H1 (cell line): ENCODE data around the gene GRAMD1B. TPM values are rescaled to one million over a fixed set of nuclear protein-coding genes. Genes with fewer than 3 reads are reported as not detected.
"Not testable (repeated sequence)": the region's sequence is repeated elsewhere in the genome, so short reads cannot be mapped to it uniquely, and the experiment has no call there.

Experiments used
- CTCF ChIA-PET: fragments of 300-600 bp; sonication (Branson Sonifier 250); formaldehyde crosslinking; loops from one replicate; lab custom pipeline; 2021; ENCODE audit not compliant: partially characterized antibody; lab: Charles Lee
- POLR2A ChIA-PET: fragments of 300-600 bp; sonication (Branson Sonifier 250); formaldehyde crosslinking; loops from one replicate; lab custom pipeline; 2021; ENCODE audit warnings: inconsistent platforms; ENCODE audit not compliant: partially characterized antibody; lab: Charles Lee
- DNase-seq, 2 experiments: peaks; one replicate each; pipeline versions ENCODE4 v3.0.0 to v3.0.0-alpha.2; 2010 to 2022; ENCODE audit warnings: low spot score in 2 of 2, low read depth in 1 of 2, mixed read lengths in 1 of 2
- FAIRE-seq: peaks from 2 replicates; lab custom pipeline; 2011; peaks lifted over from hg19 to GRCh38; lab: Jason Lieb, UNC
- H2AFZ ChIP-seq: 2 replicates; pipeline ENCODE4 v1.8.1; 2012; ENCODE audit warnings: low read length, inconsistent platforms
- H2AK5ac ChIP-seq: 2 replicates; pipeline ENCODE4 v1.6.1; 2013; ENCODE audit warnings: low read depth, low read length
- H2BK120ac ChIP-seq: replicated peaks from 2 replicates; pipeline ENCODE3; 2013; ENCODE audit warnings: low read depth, low read length, inconsistent platforms
- H2BK12ac ChIP-seq: 2 replicates; pipeline ENCODE4 v1.6.1; 2013; ENCODE audit warnings: low read depth, low read length
- H2BK15ac ChIP-seq: 2 replicates; pipeline ENCODE4 v1.6.1; 2013; ENCODE audit warnings: low read length
- H2BK20ac ChIP-seq: 2 replicates; pipeline ENCODE4 v1.6.1; 2013; ENCODE audit warnings: low read length
- H2BK5ac ChIP-seq: 2 replicates; pipeline ENCODE4 v1.6.1; 2013; ENCODE audit warnings: low read depth, low read length
- H3K14ac ChIP-seq: 2 replicates; pipeline ENCODE4 v1.6.1; 2013; ENCODE audit warnings: inconsistent platforms; ENCODE audit not compliant: insufficient read length
- H3K18ac ChIP-seq: 2 replicates; pipeline ENCODE4 v1.6.1; 2013; ENCODE audit warnings: low read length; ENCODE audit errors: extremely low read depth
- H3K23ac ChIP-seq: 2 replicates; pipeline ENCODE4 v1.6.1; 2013; ENCODE audit warnings: inconsistent platforms; ENCODE audit not compliant: insufficient read length
- H3K23me2 ChIP-seq: 2 replicates; pipeline ENCODE4 v1.6.1; 2013; ENCODE audit warnings: low read depth, low read length
- H3K27ac ChIP-seq: 2 replicates; pipeline ENCODE4 v1.6.1; 2011; ENCODE audit warnings: low read depth, low read length, inconsistent platforms
- H3K27me3 ChIP-seq, 4 experiments: replicated peaks in 1 of 4; 1 replicate in 1 of 4; 2 replicates in 3 of 4; pipeline versions ENCODE4 v1.6.1 to v1.8.1; 2011 to 2013; ENCODE audit warnings: low read length in 3 of 4, mild to moderate bottlenecking in 3 of 4, inconsistent platforms in 2 of 4, mixed read lengths in 2 of 4, moderate library complexity in 1 of 4; ENCODE audit not compliant: control insufficient read depth in 3 of 4, insufficient read depth in 3 of 4; ENCODE audit errors: extremely low read depth in 1 of 4
- H3K36me3 ChIP-seq, 4 experiments: 2 replicates each; pipeline versions ENCODE4 v1.6.1 to v1.8.1; 2011 to 2013; ENCODE audit warnings: mild to moderate bottlenecking in 4 of 4, low read length in 3 of 4, moderate library complexity in 2 of 4, control low read depth in 1 of 4, inconsistent platforms in 1 of 4; ENCODE audit not compliant: insufficient read depth in 4 of 4, control insufficient read depth in 2 of 4
- H3K4ac ChIP-seq: replicated peaks from 2 replicates; pipeline ENCODE3; 2013; ENCODE audit warnings: low read length, low read depth, mixed read lengths, inconsistent platforms; ENCODE audit not compliant: insufficient read length
- H3K4me1 ChIP-seq, 4 experiments: replicated peaks in 1 of 4; 1 replicate in 1 of 4; 2 replicates in 3 of 4; pipeline versions ENCODE4 v1.6.1 to v1.8.1; 2011 to 2013; ENCODE audit warnings: low read length in 3 of 4, inconsistent platforms in 2 of 4, mixed read lengths in 1 of 4; ENCODE audit not compliant: insufficient read depth in 4 of 4, control insufficient read depth in 3 of 4
- H3K4me2 ChIP-seq, 2 experiments: 2 replicates each; pipeline versions ENCODE4 v1.6.1 to v1.8.1; 2011 to 2013; ENCODE audit warnings: low read depth in 2 of 2, low read length in 2 of 2, control low read depth in 1 of 2, inconsistent platforms in 1 of 2, mild to moderate bottlenecking in 1 of 2; ENCODE audit not compliant: insufficient read depth in 1 of 2
- H3K4me3 ChIP-seq, 4 experiments: fragments of 200-600, 300-600 bp in 1 of 4; sonication (generic), shearing (Covaris generic), sonication (Bioruptor Twin) in 1 of 4; 2 replicates each; pipeline versions ENCODE4 v1.5.1 to v1.8.1; 2011 to 2016; ENCODE audit warnings: low read length in 4 of 4, low read depth in 3 of 4, control low read depth in 2 of 4, inconsistent platforms in 2 of 4, mild to moderate bottlenecking in 2 of 4, mixed read lengths in 1 of 4, moderate library complexity in 1 of 4; ENCODE audit not compliant: insufficient read depth in 2 of 4; ENCODE audit errors: extremely low read depth in 1 of 4
- H3K56ac ChIP-seq: replicated peaks from 2 replicates; pipeline ENCODE3; 2013; ENCODE audit warnings: low read depth, mild to moderate bottlenecking, mixed read lengths, low read length, inconsistent platforms; ENCODE audit not compliant: insufficient read length
- H3K79me1 ChIP-seq: 2 replicates; pipeline ENCODE4 v1.6.1; 2013; ENCODE audit warnings: low read depth, low read length, control low read depth
- H3K79me2 ChIP-seq, 2 experiments: 2 replicates each; pipeline versions ENCODE4 v1.6.1 to v1.8.1; 2012 to 2013; ENCODE audit warnings: low read length in 2 of 2, mild to moderate bottlenecking in 2 of 2, inconsistent platforms in 1 of 2; ENCODE audit not compliant: insufficient read depth in 2 of 2, control insufficient read depth in 1 of 2
- H3K9ac ChIP-seq, 4 experiments: replicated peaks in 1 of 4; 1 replicate in 1 of 4; 2 replicates in 3 of 4; pipeline versions ENCODE4 v1.6.1 to v1.8.1; 2011 to 2013; ENCODE audit warnings: low read depth in 3 of 4, low read length in 3 of 4, control low read depth in 2 of 4, mild to moderate bottlenecking in 2 of 4, moderate library complexity in 2 of 4, inconsistent platforms in 1 of 4; ENCODE audit errors: extremely low read depth in 1 of 4
- H3K9me3 ChIP-seq, 2 experiments: 2 replicates each; pipeline versions ENCODE4 v1.6.1 to v1.8.1; 2012 to 2013; ENCODE audit warnings: mild to moderate bottlenecking in 2 of 2, moderate library complexity in 2 of 2, control low read depth in 1 of 2, inconsistent platforms in 1 of 2, low read depth in 1 of 2, low read length in 1 of 2, mixed read lengths in 1 of 2; ENCODE audit not compliant: insufficient read depth in 2 of 2
- H4K20me1 ChIP-seq, 2 experiments: replicated peaks in 1 of 2; 2 replicates each; pipeline versions ENCODE3 to v1.8.1; 2011 to 2013; ENCODE audit warnings: inconsistent platforms in 2 of 2, low read length in 2 of 2, mild to moderate bottlenecking in 1 of 2; ENCODE audit not compliant: insufficient read depth in 2 of 2, control insufficient read depth in 1 of 2
- H4K5ac ChIP-seq: 2 replicates; pipeline ENCODE4 v1.6.1; 2013; ENCODE audit warnings: low read length, low read depth, mixed read lengths, inconsistent platforms; ENCODE audit not compliant: insufficient read length
- H4K8ac ChIP-seq: 2 replicates; pipeline ENCODE4 v1.8.0; 2013; ENCODE audit warnings: mild to moderate bottlenecking, moderate library complexity, low read length, inconsistent platforms; ENCODE audit not compliant: insufficient read depth; ENCODE audit errors: extremely low read depth
- H4K91ac ChIP-seq: replicated peaks from 2 replicates; pipeline ENCODE3; 2013; ENCODE audit warnings: low read length, mixed read lengths, inconsistent platforms; ENCODE audit not compliant: insufficient read length
- BRCA1 ChIP-seq: IDR thresholded peaks from 2 replicates; pipeline ENCODE4 v1.6.1; 2012; ENCODE audit warnings: low read depth, low read length, improper control_type of control experiment
- CEBPB ChIP-seq: IDR thresholded peaks from 2 replicates; pipeline ENCODE4 v1.6.1; 2012; ENCODE audit warnings: low read depth, low read length
- EZH2 ChIP-seq: fragments of 200-600 bp; sonication (generic); IDR thresholded peaks from 2 replicates; pipeline ENCODE4 v1.7.1; 2012; ENCODE audit warnings: low read depth, mild to moderate bottlenecking, moderate library complexity, low read length, inconsistent platforms; ENCODE audit not compliant: severe bottlenecking
- RFX5 ChIP-seq: IDR thresholded peaks from 2 replicates; pipeline ENCODE4 v1.6.1; 2011; ENCODE audit warnings: low read depth, low read length, improper control_type of control experiment, borderline replicate concordance
- RNF2 ChIP-seq: fragments of 200-900, 300-1000 bp; sonication (generic); IDR thresholded peaks from 2 replicates; pipeline ENCODE4 v1.7.1; 2016; ENCODE audit warnings: borderline replicate concordance, low read depth, mild to moderate bottlenecking, antibody characterized with exemption, low read length; ENCODE audit not compliant: poor library complexity, severe bottlenecking; ENCODE audit errors: missing control alignments
- SP4 ChIP-seq: IDR thresholded peaks from 2 replicates; pipeline ENCODE4 v1.6.1; 2012; ENCODE audit warnings: low read length, inconsistent platforms
- polyA plus RNA-seq, 7 experiments: library from polyadenylated mRNA; depleted of rRNA in 3 of 7; stranded (reverse) in 5 of 7; unstranded in 2 of 7; fragments of >200 nt in 5 of 7; fragments of 200-250 nt in 2 of 7; gene quantifications; 1 replicate in 5 of 7; 2 replicates in 1 of 7; 4 replicates in 1 of 7; pipeline versions ENCODE4 v1.2.1 to v1.2.3, GENCODE V29; 2011 to 2013; ENCODE audit warnings: missing spikeins in 2 of 7, mixed read lengths in 2 of 7
- total RNA-seq: library from RNA; stranded (reverse); fragmentation: NEBNext Ultra II Directional; extraction: Animal tissue kit (Norgen Biotek cat#: 25700); gene quantifications from 2 replicates; pipeline ENCODE4 v1.2.1, GENCODE V29; 2021
- TF ChIP-seq, protein P1 (sequence below), 3 experiments: IDR thresholded peaks; 1 replicate in 2 of 3; 2 replicates in 1 of 3; pipeline versions ENCODE4 v1.5.1 to v1.6.1; 2011; ENCODE audit warnings: low read length in 3 of 3, mild to moderate bottlenecking in 3 of 3, inconsistent platforms in 2 of 3, low read depth in 1 of 3, moderate library complexity in 1 of 3; ENCODE audit not compliant: insufficient read depth in 1 of 3; ENCODE audit errors: control extremely low read depth in 1 of 3

The GRAMD1B gene
- total and polyA plus RNA-seq, 2 of the 8 experiments (the other 6 are each of a cell fraction or from before 2014, with no cell fraction given) = 10.1 to 21.2 TPM

DNA sequence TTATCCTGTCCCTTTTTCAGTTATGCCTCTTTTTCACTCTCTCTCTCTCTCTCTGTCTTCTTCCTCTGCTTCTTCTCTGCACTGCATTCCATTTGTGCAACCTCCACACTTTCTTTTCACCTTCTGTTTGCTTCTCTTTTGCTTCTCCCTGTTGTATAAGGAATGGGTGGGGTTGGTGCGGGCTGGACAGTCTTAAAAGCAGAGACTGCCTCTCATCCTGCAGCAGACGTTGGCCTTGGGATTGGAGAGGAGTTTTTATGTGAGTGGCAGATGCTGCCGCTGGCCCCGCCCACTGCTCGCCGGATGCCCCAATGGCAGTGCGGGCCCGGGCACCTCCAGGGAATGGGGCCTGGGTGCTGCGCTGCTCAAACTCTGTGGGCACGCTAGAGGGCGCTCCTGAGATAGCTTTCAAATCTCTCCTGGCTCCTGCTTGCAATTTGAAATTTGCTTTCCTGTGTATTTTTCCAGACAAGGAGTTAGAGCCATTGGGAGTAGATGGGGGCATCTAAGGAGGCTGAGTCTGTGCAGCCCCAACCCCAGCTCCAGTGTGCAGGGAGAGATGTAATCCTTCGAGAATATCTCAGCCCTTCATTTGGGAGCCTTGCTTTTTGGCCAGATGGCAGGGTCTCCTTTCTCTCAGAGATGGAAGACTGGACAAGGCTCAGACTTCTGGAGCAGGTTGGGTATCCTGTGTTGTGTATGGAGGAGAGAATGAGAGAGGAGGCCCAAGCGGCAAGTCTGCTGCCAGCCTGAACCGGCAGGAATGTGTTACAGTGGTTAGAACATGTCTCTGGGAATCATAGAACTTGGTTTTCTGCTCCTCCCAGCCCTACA, 81.2 kb downstream of the GRAMD1B start (continued):
- 0 out of 2 replicates have a peak, but pooled peaks have one; percentile 13 for TF ChIP-seq SP4
- TF ChIP-seq RNF2 = no peak
- TF ChIP-seq RFX5 = no peak
- TF ChIP-seq BRCA1 = no peak
- TF ChIP-seq, protein P1, sequence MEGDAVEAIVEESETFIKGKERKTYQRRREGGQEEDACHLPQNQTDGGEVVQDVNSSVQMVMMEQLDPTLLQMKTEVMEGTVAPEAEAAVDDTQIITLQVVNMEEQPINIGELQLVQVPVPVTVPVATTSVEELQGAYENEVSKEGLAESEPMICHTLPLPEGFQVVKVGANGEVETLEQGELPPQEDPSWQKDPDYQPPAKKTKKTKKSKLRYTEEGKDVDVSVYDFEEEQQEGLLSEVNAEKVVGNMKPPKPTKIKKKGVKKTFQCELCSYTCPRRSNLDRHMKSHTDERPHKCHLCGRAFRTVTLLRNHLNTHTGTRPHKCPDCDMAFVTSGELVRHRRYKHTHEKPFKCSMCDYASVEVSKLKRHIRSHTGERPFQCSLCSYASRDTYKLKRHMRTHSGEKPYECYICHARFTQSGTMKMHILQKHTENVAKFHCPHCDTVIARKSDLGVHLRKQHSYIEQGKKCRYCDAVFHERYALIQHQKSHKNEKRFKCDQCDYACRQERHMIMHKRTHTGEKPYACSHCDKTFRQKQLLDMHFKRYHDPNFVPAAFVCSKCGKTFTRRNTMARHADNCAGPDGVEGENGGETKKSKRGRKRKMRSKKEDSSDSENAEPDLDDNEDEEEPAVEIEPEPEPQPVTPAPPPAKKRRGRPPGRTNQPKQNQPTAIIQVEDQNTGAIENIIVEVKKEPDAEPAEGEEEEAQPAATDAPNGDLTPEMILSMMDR (IDR thresholded peaks at IDR 0.05; ENCODE audit: control extremely low read depth in 1 of 3, insufficient read depth in 1 of 3, low read depth in 1 of 3, low read length in 3 of 3) = peak; percentile 80 to 89 (median 84)
- TF ChIP-seq CEBPB = no peak
- no peak for TF ChIP-seq EZH2

DNA sequence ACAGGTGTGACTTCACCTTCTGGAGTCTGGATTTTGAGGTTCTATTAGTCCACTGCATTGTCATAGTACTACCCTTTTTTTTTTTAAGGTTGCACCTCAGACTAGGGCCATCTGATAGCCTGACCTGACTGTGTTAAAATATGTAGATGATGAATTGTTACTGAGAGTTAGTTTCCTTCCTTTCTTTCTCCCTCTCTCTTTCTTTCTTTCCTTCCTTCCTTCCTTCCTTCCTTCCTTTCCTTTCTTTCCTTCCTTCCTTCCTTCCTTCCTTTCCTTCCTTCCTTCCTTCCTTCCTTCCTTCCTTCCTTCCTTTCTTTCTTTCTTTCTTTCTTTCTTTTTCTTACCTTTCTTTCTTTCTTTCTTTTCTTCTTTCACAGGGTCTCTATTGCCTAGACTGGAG, 83.2 kb downstream of the GRAMD1B start:
- H3K4ac ChIP-seq, H3K23me2 ChIP-seq, H3K9ac ChIP-seq, H3K14ac ChIP-seq, H3K27ac ChIP-seq, H4K8ac ChIP-seq, H2AFZ ChIP-seq, H4K5ac ChIP-seq, H3K9me3 ChIP-seq, H3K79me2 ChIP-seq, H2BK12ac ChIP-seq, H2BK120ac ChIP-seq, FAIRE-seq, DNase-seq, H4K91ac ChIP-seq, H2BK5ac ChIP-seq, H3K23ac ChIP-seq, H4K20me1 ChIP-seq, H3K36me3 ChIP-seq, H3K27me3 ChIP-seq, H3K56ac ChIP-seq, POLR2A ChIA-PET, H3K79me1 ChIP-seq, H3K18ac ChIP-seq, H3K4me2 ChIP-seq, H2AK5ac ChIP-seq, H2BK15ac ChIP-seq, H3K4me3 ChIP-seq, H2BK20ac ChIP-seq: not testable (repeated sequence)
- H3K4me1 ChIP-seq = peaks cover 8 to 20% (median 11%) of the 10 kb centered on the region in 4 experiments
- CTCF ChIA-PET = interaction anchor here (0.6 to 6.1 kb wide), 11 partner anchors 8 to 83 kb away, joined by 3 to 115 read pairs (median 6); no protein-coding TSS in a partner anchor
